Measurements from ENCODE around the gene LAMB1.

The LAMB1 gene

DNA sequence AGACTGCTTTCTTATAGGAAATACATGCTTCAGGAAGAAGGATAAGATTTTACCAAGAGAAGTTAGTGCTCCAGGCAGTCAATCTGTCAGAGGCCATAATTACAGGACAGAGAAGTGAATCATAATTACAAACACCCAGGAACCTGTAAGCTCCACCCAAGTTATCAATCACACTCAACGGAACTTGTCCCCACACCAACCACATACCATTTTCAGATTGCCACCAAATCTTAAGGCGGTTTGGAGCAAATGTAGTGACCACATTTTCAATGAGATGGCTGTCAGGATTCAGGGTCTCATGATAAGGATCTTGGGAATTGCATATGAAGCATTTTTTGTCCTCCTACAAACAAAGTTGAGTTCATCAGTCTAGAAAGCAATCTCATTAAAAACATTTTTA is 4.8 kb downstream of the LAMB1 start:
- H3K27ac ChIP-seq (ENCODE audit: low read length), result no peak overlapping the region
- no peaks in the 10 kb centered on the region for H3F3A ChIP-seq (ENCODE audit: insufficient read depth, low read length)
- H3K4me2 ChIP-seq (ENCODE audit: low read depth, low read length), result no peak overlapping the region

DNA sequence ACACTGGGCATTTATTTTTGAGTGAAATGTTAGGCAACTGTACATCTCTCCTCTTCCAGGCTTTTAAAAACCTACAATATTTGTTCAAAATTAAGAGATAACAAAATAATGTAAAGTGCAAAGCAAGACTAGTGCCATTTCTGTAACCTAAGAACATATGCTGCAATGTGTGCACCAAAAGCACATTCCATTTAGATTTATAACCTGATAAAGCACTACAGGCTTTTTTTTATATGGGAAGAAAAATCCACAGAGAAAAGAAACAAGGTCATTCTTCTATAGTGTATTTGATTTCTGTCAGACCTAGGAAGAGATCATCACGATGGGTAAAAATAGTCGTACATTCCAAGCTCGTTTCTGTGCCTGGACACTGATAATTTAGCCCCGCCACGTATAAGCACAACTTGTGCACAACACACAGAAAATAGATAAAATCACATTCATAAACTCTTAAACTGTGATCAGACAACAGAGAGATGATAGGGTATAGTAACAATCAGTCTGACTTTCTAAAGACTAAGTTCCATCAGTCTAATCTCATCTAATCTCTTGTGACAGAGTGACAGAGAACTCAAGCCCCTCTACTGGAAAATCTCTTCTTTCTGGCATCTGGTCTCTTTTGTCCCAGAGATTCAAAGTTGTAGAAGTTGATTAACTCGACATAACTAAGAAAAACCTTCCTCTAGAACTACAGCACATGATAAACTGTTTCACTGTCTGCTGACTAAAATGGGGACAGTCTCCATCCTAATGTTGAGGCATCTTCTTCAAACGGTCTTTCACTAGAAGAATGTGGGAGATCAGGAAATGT is 6.7 kb downstream of the LAMB1 start:
- TF ChIP-seq EZH2phosphoT487 (IDR thresholded peaks at IDR 0.05; ENCODE audit: low read length) (no peak), EZH2 (optimal IDR thresholded peaks at IDR 0.05; ENCODE audit: low read depth, low read length) (no peak)
- TF ChIP-seq, protein P1, sequence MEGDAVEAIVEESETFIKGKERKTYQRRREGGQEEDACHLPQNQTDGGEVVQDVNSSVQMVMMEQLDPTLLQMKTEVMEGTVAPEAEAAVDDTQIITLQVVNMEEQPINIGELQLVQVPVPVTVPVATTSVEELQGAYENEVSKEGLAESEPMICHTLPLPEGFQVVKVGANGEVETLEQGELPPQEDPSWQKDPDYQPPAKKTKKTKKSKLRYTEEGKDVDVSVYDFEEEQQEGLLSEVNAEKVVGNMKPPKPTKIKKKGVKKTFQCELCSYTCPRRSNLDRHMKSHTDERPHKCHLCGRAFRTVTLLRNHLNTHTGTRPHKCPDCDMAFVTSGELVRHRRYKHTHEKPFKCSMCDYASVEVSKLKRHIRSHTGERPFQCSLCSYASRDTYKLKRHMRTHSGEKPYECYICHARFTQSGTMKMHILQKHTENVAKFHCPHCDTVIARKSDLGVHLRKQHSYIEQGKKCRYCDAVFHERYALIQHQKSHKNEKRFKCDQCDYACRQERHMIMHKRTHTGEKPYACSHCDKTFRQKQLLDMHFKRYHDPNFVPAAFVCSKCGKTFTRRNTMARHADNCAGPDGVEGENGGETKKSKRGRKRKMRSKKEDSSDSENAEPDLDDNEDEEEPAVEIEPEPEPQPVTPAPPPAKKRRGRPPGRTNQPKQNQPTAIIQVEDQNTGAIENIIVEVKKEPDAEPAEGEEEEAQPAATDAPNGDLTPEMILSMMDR (IDR thresholded peaks at IDR 0.05; ENCODE audit: low read length), result no peak
- Histone ChIP-seq H3K79me2 (ENCODE audit: low read length) (no peaks in the 10 kb centered on the region), H3K4me1 (ENCODE audit: low read length) (no peaks in the 10 kb centered on the region), H3K9me2 (replicated peaks; ENCODE audit: insufficient read depth, low read length) (no peaks in the 10 kb centered on the region), H2AFZ (ENCODE audit: low read length) (no peak overlapping the region), H3K4me2 (ENCODE audit: low read depth, low read length) (no peak overlapping the region), H3K4me3 (ENCODE audit: low read length) (no peak overlapping the region), H4K20me1 (ENCODE audit: insufficient read depth, low read length) (no peaks in the 10 kb centered on the region), H3K27me3 (replicated peaks; ENCODE audit: insufficient read depth, low read length) (no peaks in the 10 kb centered on the region), H3K36me3 (replicated peaks; ENCODE audit: insufficient read depth, low read length) (no peaks in the 10 kb centered on the region), H3K9ac (ENCODE audit: low read length) (no peak overlapping the region), H3K27ac (ENCODE audit: low read length) (no peak overlapping the region), H3K9me3 (replicated peaks; ENCODE audit: insufficient read depth, low read length) (no peaks in the 10 kb centered on the region), H3F3A (ENCODE audit: insufficient read depth, low read length) (no peaks in the 10 kb centered on the region)
- no peak for DNase-seq

More for the DNA sequence above, 4.8 kb downstream of the LAMB1 start:
- Histone ChIP-seq H3K9me3 (replicated peaks; ENCODE audit: insufficient read depth, low read length) (no peaks in the 10 kb centered on the region), H3K4me3 (ENCODE audit: low read length) (no peak overlapping the region), H3K9ac (ENCODE audit: low read length) (no peak overlapping the region), H3K79me2 (ENCODE audit: low read length) (no peaks in the 10 kb centered on the region), H3K36me3 (replicated peaks; ENCODE audit: insufficient read depth, low read length) (no peaks in the 10 kb centered on the region), H3K4me1 (ENCODE audit: low read length) (no peaks in the 10 kb centered on the region), H2AFZ (ENCODE audit: low read length) (no peak overlapping the region), H3K27me3 (replicated peaks; ENCODE audit: insufficient read depth, low read length) (no peaks in the 10 kb centered on the region), H3K9me2 (replicated peaks; ENCODE audit: insufficient read depth, low read length) (no peaks in the 10 kb centered on the region), H4K20me1 (ENCODE audit: insufficient read depth, low read length) (no peaks in the 10 kb centered on the region)
- TF ChIP-seq EZH2phosphoT487 (IDR thresholded peaks at IDR 0.05; ENCODE audit: low read length) (no peak), EZH2 (optimal IDR thresholded peaks at IDR 0.05; ENCODE audit: low read depth, low read length) (no peak)
- TF ChIP-seq, protein P1 (IDR thresholded peaks at IDR 0.05; ENCODE audit: low read length), result no peak
- no peak for DNase-seq

DNA sequence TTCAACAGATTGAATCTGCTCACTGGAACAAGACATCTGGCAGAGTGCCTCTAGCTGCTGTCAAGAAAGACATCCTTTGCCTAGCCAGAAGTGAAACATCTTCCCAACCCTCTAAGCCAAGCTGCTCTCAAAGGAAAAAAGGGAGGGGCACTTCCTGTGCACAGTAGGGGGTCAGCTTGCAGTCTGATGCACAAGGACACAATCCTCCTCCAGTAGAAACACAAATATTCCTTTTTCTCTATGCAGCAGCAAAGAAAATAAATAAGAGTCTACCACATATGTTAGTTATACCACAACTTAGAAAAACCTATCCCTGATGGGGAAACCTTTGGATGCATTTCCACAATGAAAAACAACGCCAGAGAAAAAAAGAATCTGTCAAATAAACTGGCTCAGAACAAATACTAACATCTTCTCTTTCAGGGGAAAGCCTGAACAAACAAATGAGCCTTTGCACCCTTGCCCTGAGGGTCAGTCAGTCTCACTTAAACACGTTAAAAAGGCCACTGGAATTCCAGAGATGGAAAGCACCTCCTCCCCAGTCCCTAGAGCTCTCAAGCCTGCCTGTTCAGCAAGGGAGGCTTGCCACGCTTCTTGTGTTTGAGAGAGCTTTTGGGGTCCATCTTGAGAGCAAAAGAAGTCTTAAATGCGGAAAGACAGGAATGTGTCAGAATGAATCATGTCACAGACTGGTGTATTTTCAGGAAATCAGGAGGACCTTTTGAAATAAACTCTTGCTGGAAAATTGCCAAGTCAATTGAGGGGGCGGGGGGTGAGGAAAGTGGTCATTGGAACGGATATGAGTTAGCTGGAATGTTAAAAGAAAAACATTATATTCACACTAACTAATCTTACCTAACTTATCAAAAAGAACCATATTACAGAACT is 7.5 kb downstream of the LAMB1 start:
- Histone ChIP-seq H3K9ac (ENCODE audit: low read length) (no peak overlapping the region), H4K20me1 (ENCODE audit: insufficient read depth, low read length) (no peaks in the 10 kb centered on the region), H3K9me2 (replicated peaks; ENCODE audit: insufficient read depth, low read length) (no peaks in the 10 kb centered on the region), H3F3A (ENCODE audit: insufficient read depth, low read length) (no peaks in the 10 kb centered on the region), H3K4me1 (ENCODE audit: low read length) (no peaks in the 10 kb centered on the region), H3K27me3 (replicated peaks; ENCODE audit: insufficient read depth, low read length) (no peaks in the 10 kb centered on the region), H3K79me2 (ENCODE audit: low read length) (no peaks in the 10 kb centered on the region), H2AFZ (ENCODE audit: low read length) (no peak overlapping the region), H3K36me3 (replicated peaks; ENCODE audit: insufficient read depth, low read length) (no peaks in the 10 kb centered on the region), H3K4me2 (ENCODE audit: low read depth, low read length) (no peak overlapping the region), H3K27ac (ENCODE audit: low read length) (no peak overlapping the region), H3K4me3 (ENCODE audit: low read length) (no peak overlapping the region), H3K9me3 (replicated peaks; ENCODE audit: insufficient read depth, low read length) (no peaks in the 10 kb centered on the region)
- TF ChIP-seq EZH2phosphoT487 (IDR thresholded peaks at IDR 0.05; ENCODE audit: low read length) (no peak), EZH2 (optimal IDR thresholded peaks at IDR 0.05; ENCODE audit: low read depth, low read length) (no peak)
- TF ChIP-seq, protein P1 (IDR thresholded peaks at IDR 0.05; ENCODE audit: low read length), result no peak
- no peak for DNase-seq

All from MM.1S (cell line).